HG03342 (cell line): ENCODE results near the gene LIMS3.
"Not testable (repeated sequence)": the region's sequence is repeated elsewhere in the genome, so short reads cannot be mapped to it uniquely, and the experiment has no call there.

Experiments
- ATAC-seq: cut with Tn5 transposase; IDR thresholded peaks from one replicate; pipeline ENCODE4 v1.9.1; 2021; ENCODE audit warnings: mild to moderate bottlenecking, moderate library complexity; ENCODE audit not compliant: unreplicated experiment

Gene LIMS3

GRCh38 chr2:109898462-109899336, at the start of gene LIMS3:
Gene LIMS3, plus strand, starts transcription at chr2:109898688. Its CDS starts 41 bp downstream, at chr2:109898729.
- ATAC-seq, result not testable (repeated sequence)

GRCh38 chr2:109871129-109871751, 27.2 kb upstream of the LIMS3 start:
- peak; percentile 90 for ATAC-seq

GRCh38 chr2:109876625-109877024, 21.9 kb upstream of the LIMS3 start:
- not testable (repeated sequence) for ATAC-seq

- ATAC-seq, result not testable (repeated sequence)
These were observed 16.4 kb upstream of the LIMS3 start for GRCh38 chr2:109882112-109882511.

GRCh38 chr2:109888414-109888813, 10.1 kb upstream of the LIMS3 start:
- ATAC-seq, result not testable (repeated sequence)

- ATAC-seq, result not testable (repeated sequence)
These were observed 8.6 kb upstream of the LIMS3 start for GRCh38 chr2:109889909-109890308.

- not testable (repeated sequence) for ATAC-seq
These were observed 7.5 kb upstream of the LIMS3 start for GRCh38 chr2:109891024-109891423.

GRCh38 chr2:109893736-109894135, 4.8 kb upstream of the LIMS3 start:
- ATAC-seq, result not testable (repeated sequence)

GRCh38 chr2:109894141-109894540, 4.3 kb upstream of the LIMS3 start:
- ATAC-seq, result not testable (repeated sequence)

GRCh38 chr2:109895090-109895869, 3.2 kb upstream of the LIMS3 start:
- ATAC-seq, result not testable (repeated sequence)

GRCh38 chr2:109896212-109896611, 2.3 kb upstream of the LIMS3 start:
- ATAC-seq, result peak; percentile 96

GRCh38 chr2:109897769-109898461, 573 bp upstream of the LIMS3 start:
- not testable (repeated sequence) for ATAC-seq

- ATAC-seq, result peak; percentile 81
These were observed 7.3 kb downstream of the LIMS3 start for GRCh38 chr2:109905796-109906195.

- ATAC-seq, result not testable (repeated sequence)
These were observed 10.1 kb downstream of the LIMS3 start for GRCh38 chr2:109908626-109909025.

GRCh38 chr2:109910789-109911188, 12.3 kb downstream of the LIMS3 start:
- ATAC-seq, result not testable (repeated sequence)

GRCh38 chr2:109913911-109914310, 15.4 kb downstream of the LIMS3 start:
- ATAC-seq, result not testable (repeated sequence)

GRCh38 chr2:109914552-109914951, 16.1 kb downstream of the LIMS3 start:
- not testable (repeated sequence) for ATAC-seq

GRCh38 chr2:109915830-109916229, 17.3 kb downstream of the LIMS3 start:
- not testable (repeated sequence) for ATAC-seq

- not testable (repeated sequence) for ATAC-seq
These were observed 21.7 kb downstream of the LIMS3 start for GRCh38 chr2:109920162-109920561.
